Stimulated activated CD4-positive, alpha-beta T cell treated with anti-CD3 and anti-CD28 coated beads, Interleukin-4, amount 100 ng/mL, for 1 hour (primary cell): ENCODE results near the gene OS9.

ENCODE experiments used
- DNase-seq: peaks from one replicate; pipeline ENCODE4 v3.0.0-alpha.2; 2020

The OS9 gene

DNA sequence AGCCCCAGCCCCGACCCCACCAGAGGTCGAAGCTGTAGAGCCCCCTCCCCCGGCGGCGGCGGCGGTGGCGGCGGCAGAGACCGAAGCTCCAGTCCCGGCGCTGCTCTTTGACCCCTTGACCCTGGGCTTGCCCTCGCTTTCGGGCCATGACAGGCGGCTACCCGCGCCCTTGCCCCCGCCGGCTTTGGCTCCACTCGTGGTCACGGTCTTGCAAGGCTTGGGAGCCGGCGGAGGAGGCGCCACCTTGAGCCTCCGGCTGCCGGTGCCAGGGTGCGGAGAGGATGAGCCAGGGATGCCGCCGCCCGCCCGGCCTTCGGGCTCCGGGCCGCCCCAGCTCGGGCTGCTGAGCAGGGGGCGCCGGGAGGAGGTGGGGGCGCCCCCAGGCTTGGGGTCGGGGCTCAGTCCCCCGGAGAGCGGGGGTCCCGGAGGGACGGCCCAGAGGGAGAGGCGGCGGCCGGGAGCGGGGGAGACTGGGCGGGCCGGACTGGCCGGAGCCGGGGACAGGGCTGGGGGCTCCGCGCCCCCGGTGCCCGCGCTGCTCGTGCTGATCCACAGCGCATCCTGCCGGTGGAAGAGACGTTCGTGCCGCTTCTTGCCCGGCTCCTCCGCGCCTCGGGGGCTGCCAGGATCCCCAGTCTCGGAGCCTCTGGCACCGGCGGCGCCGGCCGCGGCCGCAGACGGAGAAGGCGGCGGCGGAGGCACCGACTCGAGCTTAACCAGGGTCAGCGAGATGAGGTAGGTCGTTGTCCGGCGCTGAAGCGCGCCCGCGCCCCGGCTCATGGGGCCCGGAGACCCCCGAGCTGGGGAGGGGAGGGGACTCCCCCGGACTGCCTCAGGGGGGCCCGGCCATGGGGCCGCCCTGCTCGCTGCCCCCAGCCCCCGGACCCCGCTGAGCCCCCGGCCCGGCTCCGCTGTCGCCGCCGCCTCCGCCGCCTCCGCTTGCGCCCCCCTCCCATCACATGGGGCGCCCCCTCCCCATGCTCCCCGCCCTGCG lies 43.8 kb downstream of the OS9 start:
- no peak for DNase-seq

DNA sequence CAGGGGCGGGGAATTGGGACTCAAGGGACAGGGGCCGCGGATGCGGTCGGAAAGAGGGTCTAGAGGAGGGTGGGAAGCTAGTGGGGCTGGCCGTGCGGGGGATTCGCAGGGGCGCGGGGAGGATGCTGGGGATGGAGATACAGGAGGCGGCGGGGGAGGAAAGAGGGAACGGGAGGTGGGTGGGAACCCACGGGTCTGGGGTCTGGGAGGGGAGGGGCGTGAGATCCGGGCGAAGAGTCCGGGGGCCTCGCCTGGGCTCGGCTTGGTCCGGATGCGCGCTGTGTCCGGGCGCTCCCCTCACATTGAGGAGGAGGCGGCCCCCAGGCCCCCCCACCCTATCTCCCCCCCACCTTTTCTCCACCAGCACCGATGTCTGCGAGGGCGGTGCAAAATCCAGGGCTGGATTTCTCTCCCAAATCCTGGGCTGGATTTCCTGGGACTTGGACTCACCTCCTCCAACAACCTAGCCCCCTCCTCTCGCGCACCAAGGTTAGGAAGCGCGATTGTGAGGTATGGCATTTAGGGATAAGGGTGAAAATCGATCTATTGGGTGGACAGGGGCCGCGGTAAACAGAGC lies 44.8 kb downstream of the OS9 start, which contains the start of gene AGAP2:
TSS of gene AGAP2 (minus strand) at position 82 of the 577 bp plus-strand sequence. CDS start 496 bp downstream, outside the sequence.
- DNase-seq, result no peak

DNA sequence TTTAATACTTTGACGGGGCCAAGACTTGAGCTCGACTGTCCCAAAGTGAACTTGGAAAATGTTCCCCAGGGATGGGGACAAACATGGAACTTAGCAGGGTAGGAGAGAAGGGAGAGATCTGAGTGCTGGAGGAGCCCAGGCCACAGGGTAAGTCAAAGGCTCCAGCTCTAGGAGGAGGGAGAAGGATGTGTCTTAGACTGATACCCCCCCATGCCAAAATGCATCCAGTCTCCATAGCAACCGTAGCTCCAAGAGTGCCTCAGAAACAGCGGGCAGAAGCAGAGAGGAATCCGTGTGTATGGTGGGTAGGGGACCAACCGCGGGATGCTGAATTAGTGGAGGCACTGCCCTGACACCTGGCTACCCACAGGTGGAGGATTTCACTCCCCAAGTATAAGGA lies 45.5 kb downstream of the OS9 start:
- DNase-seq, result no peak

DNA sequence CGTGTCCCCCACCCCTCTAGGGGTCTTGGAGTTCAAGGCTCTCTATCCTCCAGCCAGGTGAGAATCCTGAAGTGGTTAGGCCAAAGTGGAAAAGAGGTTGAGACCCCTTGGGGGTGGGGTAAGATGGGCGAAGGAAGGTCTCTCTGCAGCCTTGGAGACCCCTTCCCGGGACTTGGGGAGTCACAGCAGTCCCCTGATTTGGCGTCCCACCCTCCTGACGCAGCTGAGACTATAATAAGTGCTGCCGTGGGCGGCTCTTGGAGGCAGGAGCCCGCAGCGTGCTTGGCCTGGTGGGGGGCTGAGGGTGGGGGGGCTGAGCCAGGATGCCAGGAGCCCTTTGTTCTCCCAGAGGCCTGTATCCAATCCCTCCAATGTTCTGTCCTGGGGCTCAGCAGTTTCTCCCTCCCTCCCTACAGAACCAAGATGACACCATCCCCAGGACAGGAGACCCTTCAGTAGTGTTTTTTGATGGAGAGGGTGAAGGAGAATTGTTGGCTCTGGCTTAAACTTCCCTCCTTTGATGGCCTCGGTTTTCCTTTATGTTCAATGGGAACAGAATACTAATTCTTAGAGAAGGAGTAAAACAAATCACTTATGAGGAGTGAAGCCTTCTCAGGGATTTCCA lies 46.1 kb downstream of the OS9 start:
- DNase-seq, result no peak

DNA sequence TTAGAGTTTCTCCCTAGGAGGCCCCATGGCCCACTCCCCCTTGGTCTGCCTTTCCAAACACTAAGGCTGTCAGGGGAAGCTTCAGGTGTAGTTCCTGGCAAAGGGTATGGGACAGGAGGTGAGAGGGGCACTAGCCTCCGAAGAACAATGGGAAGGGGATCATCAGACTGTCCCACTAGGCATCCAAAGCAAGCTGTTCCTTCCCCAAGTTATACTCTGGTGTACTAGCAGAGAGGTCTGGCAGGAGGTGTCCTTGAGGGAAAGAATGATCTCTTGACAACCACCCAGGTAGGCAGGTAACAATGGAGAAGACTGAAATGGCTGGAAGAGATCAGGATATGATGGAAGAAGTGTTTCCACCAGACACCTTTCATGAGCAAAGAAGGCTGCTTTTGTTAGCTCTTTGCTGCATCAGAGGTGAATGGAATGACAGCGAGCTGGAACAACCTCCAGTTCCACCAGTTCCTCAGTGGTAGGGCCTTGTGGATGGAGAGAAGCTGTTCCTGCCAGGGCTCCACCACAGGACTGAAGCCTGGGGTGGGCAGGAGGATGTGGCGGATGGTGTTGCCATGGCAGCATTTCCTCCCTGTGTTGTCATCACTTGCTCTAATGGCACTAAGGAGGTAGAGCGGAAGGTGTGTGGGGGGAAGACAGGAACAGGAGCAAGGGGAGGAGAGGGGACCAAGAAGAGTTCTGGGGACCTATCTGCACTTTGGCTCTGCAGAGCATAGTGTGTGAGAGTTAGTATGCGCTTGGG lies 46.9 kb downstream of the OS9 start:
- DNase-seq, result peak; percentile 61

DNA sequence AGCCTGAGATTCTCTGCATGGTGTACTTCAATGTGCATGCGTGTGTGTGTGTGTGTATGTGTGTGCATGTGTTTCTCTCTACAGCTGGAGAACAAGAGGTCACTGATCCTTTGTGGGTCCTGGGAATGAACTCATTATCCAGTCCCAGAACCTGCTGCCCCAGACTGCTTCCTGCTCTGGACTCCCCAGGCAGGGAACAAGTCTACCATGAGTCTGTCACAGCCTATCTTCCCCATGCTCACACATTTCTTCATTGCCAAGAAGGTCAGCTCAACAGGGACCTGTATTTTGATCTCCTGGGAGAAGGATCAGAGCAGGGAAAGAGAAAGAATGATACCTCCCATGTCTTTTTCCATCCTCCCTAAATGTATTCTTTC lies 47.5 kb downstream of the OS9 start:
- DNase-seq, result no peak

DNA sequence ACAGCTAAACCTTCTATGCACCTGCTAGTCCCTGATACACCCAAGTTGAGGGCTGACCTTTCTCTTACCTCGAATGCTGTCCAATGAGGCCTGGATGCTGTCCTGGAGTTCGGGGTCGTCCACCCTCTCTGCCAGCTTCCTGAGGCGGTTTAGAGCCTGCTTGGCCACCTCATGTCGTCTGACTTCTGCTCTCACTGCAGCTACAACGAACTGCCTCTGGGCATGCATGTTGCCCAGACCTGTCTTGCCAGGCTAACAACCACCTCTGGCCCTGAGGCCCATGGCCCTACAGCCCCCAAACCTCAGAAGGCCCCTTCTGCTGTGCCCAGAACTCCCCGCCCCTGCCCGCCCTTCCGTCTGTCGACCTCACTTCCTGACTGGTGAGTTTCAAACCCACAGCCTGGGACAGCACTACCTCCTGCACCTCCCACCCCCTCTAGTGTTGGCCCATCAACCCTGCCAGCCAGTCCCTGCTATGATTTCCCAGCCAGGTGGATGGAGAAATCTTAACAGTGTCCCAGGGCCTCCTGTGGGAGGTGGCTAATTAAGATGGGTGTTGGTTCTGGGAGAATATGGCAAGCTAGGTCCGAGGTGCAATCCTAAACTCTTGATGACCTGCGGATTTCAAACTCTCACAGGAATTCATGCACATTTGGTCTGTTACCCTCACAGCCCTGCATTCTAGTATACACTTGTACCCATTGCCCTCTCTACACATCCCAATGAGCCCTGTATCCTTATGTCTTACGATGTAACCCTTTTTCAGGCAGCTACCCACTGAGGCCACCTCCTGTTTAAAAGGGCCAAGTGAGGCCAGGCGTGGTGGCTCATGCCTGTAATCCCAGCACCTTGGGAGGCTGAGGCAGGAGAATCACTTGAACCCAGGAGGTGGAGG lies 48.2 kb downstream of the OS9 start:
- peak; percentile 70 for DNase-seq

DNA sequence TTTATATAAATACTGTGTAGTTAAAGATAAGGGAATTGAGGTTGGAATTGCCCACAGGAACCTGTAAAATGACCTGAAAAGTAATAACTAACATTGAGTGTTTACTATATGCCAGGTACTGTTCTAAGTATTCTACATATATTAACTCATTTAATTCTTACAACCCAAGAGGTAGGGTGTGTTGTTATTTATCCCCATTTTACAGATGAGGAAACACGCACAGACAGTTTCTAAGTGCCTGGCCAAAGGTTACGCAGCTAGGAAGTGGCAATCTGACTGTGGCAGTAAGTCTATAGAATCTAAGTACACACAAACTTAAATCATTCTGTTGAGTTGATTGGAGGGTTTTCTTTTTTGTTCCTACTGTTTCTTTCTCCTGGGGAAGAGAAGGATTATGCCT lies 49.8 kb downstream of the OS9 start:
- no peak for DNase-seq

DNA sequence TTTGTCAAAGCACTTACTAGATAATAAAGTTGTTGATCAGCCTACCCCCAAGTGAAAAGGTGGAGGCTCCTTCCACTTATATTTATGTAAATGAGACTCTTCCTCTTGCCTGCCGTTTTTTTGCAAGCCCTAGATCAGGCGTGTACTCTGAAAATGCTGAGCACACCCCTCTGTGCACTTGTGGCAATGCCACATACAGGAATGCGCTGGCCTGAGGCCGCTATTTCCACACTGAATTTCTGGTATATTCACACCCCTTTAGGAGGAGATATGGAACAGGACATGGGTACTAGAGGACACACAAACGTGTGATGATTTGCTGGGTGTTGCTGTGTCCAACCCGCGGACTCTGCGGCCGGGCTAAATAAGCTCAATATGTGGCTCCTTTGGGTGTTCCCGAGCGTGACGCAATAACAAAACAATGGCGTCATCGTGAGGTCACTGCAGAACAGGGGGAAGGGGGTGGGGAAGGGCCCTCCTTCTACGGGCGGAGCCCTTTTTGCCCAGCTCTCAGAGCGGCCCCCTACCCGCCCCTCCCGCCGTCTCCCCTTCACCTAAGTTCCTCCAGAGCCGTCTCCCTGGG lies 50.4 kb downstream of the OS9 start:
- peak; percentile 71 for DNase-seq

DNA sequence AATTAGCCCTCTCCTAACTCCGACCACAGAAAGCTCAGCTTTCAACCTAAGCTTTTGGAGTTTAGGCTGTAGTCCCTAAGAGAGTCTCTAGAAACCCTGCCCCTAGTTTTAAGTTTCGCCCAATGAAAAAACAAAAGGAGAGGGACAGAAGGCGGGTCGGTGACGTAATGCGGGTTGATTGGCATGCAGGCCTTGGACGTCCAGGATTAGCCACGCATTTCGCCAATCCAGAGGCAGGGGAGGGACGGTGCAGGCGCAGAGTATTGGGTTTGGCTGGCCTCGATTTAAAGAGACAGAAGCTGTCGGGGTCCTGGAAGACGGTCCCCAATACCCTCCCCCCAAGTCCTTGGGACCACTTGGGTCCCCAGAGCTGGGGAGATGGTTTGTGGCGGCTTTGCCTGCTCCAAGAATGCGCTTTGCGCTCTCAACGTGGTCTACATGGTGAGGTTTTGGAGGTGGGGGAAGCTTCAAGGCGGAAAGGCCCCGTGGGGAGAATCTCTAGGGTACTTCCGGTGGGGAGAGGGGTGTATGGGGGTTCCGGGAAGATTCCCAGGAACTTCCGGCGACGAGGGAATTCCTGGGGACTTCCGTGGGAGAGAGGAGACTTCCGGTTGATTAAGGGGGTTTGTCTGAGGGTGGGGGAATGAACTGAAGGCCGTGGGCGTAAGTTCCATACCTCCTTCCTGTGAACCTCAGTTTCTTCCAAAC lies 51.0 kb downstream of the OS9 start, which contains the start of gene TSPAN31:
TSS of gene TSPAN31 (plus strand) at position 263 of the 708 bp plus-strand sequence. CDS start at position 379, 116 bp downstream.
- peak; percentile 94 for DNase-seq

DNA sequence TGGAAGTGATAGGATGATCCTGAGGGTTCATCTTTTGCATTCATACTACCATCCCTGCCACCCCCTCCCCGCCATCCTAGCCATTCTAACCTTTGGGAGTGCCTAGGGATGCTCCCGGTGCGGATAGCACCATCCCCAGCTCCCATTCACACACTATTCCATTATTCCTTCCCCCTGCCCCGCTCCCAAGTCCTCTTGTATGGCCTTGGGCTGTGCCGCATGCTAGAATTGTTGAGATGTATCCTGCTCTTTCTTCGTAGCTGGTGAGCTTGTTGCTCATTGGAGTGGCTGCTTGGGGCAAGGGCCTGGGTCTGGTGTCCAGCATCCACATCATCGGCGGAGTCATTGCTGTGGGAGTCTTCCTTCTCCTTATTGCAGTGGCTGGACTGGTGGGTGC lies 51.6 kb downstream of the OS9 start:
- DNase-seq, result no peak

DNA sequence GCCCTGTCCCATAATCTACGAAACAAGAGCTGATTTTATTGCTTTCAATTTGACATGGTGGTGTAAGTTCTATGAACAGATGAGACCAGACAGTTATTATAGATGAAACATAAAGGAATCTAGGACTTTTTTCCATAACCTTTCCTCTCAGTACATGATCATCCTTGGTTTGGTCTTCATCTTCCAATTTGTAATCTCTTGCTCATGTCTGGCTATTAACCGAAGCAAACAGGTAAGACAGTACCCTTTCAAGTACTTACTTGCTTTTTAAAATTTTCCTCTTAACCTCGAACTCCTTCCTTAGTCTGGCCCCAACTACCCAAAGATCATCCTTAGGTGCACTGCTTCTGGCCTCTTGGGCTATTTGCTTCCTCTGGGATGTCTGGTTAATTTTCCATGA lies 52.1 kb downstream of the OS9 start:
- no peak for DNase-seq

DNA sequence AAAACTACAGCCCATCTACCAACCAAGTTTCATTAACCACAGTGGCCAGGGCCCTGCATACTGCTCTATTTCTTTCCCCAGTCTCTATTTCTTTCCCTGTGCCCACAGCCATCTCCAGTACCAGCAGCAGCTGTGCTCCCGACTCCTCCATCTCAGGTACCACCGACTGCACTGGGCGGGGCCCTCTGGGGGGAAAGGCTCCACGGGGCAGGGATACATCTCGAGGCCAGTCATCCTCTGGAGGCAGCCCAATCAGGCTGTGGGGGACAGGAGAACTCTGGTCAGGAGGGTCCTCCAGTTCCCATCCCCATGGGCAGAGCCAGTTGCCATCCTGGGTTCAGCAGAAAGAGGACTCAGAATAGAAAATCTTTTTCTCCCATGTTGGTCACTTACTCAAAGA lies 55.1 kb downstream of the OS9 start:
- no peak for DNase-seq

DNA sequence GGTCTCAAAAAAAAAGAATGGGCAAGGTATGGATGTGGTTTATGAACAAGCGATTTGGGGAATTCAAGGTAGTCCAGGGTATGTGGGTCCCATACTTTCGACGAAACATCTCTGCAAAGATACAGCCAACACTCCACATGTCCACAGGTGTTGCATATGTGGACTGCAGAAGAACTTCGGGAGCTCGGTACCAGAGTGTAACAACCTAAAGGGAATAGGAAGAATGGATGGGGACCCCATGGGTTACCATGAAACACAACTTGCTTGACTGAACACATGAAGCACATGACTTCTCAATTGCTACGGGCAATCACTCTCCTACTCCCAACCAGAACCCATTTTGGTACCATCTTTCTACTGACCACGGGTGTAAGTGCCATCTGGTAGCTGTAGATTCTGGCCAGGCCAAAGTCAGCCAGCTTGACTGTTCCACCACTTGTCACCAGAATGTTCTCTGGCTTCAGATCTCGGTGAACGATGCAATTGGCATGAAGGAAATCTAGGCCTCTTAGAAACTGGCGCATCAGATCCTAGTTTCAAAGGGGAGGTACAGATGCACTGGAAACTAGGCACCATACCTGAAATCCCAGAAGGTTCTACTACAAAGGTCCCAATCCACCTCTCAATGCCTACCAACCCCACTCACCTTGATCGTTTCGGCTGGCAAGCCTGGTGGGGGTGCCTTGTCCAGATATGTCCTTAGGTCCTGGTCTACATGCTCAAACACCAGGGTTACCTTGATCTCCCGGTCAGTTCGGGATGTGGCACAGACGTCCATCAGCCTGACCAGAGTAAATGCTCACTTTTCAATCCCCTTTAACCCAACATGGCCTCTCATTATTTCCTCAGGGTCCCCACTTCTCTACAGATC lies 56.9 kb downstream of the OS9 start:
- no peak for DNase-seq

DNA sequence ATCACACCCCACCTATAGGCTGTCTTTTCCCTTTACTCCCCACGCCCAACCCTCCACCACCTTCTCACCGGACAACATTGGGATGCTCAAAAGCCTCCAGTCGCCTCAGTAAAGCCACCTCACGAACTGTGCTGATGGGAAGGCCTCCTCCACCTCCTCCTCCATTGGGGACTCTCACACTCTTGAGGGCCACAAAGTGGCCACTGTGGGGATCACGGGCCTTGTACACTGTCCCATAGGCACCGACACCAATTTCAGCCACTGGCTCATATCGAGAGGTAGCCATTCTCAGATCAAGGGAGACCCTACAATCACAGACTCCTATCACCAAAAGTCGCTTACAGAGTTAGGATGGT lies 57.5 kb downstream of the OS9 start:
- DNase-seq, result no peak

DNA sequence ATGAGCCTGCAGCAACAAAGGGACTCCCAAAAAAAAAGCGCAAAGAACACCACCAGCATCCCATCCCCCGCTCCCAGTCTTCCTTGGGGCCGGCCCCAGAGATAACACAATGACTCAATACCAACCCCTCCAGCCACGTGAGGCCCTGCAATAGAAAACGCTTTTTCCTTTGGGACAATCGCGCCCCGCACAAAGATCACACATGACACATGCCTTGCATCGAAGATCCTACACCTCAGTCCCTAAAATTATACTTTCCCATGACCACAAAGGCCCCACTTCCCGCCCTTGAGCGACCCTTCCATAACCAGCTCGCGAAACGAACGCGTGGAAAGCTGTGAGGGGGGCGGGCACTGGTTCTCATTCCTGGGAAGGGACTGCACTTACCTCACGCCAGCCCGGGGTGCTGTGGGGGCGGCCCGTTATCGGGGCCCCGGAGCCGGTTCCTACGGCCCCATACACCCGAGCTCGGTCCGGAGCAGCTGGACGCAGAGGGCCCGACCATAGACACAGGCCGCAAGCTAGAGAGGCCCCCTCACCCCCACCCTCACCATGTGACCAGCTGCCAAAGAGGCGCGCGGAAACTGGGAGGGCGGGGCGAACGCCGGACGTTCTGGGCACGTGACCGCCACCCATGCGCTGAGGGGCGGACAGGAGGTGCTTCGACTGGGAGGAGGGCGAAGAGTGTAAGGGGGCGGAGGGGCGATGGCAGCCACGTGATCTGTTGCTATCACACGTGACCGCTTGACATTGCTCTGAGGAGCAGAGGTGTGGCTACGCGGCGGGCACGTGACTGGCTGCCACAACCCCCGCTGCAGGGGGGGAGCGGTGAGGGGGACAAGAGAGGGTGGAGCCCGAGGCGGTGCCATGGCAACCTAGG lies 58.1 kb downstream of the OS9 start, which contains the start of gene CDK4:
TSS of gene CDK4 (minus strand) at position 523 of the 880 bp plus-strand sequence. CDS start 593 bp downstream, outside the sequence.
- DNase-seq, result peak; percentile 96

DNA sequence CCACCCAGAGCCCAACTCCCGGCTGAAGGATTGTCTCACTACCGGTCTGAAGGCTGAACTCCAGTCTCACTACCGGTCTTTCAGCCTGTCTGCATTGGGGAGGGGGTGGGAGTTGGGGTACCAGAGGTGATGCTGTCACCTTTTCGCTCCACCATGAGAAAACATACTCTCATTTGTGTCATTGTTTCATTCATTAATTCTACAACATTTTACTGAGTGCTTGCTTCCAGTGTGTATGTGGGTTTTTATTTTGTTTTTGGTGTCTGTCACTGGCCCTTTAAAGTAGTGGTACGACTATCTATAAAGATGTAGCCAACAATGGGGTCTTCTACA lies 58.7 kb downstream of the OS9 start:
- no peak for DNase-seq

DNA sequence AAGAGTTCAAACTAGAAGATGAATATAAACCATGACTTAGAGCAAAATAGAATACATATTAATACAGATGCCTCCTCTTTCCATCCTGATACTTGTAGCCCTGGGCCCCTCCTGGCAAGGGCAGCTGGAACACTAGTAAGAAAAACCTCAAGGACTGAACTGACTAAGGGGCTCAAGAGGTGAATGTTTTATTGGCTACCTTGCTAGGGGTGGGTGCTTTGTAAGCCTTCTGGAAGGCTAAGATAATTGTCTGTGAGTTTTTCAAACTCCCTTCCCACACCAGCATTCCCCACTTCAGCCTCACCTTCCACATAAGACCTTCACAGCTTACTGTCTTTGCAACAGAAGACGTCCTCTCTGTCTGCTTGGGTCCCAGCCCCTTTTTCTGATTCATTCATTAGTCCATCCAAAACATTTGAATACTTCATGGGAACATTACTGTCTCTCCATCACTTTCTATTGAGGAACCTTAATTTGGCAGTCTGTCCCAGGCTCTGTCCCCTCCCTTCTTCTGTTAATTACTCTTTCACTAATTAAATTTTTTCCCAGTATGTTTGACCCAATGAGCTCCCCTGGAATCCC lies 59.9 kb downstream of the OS9 start:
- no peak for DNase-seq
